ENCODE data around the gene CDRT4.

The CDRT4 gene

DNA sequence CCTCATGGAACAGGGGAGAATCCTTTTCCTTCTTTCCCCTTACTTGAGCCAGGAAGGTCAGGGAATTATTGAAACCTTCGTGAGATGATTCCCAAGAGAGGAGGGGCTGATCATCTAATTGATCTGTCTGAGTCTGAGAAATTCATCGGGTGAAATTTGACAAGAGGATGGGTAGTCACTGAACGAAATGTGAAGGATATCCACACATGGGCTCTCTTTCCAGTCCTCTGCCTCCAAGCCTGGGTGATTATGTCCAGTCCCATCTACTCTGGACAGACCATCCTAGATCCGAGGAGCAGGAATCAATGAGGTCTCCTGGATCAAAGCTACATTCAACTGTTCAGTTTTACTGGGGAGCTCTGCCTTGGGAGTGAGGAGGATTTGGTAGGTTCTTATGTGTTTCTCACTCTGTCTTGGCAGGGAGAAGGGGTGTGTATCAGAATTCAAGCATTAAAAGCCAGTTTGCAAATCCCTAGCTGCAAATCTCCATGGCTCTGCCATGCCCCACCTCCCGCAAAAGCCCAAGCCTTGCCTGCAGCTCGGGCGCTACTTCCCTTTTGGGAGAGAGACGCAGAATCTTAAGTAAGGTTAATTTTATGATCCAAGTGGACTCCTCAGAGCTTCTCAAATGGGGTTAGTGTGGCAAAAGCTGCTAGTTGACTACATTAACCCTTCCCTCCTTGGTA is 78.9 kb downstream of the CDRT4 start:
- no peak for DNase-seq

DNA sequence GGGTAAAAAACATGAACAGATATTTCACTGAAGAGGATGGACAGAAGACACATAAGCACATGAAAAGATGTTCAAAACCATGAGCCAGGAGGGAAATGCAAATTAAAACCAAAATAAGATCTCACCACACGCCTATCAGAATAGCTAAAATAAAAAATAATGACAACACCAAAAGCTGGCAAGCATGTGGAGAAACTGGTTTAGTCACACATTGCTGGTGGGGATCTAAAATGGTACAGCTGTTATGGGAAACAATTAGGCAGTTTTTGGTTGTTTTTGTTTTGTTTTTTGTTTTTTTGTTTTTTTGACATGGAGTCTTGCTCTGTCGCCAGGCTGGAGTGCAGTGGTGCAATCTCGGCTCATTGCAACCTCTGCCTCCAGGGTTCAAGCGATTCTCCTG is 81.3 kb downstream of the CDRT4 start:
- no peak for DNase-seq

Data from activated gamma-delta T cell (primary cell).